H9 (cell line): ENCODE results near the gene ECHDC3. TPM values are rescaled to one million over a fixed set of nuclear protein-coding genes. Genes with fewer than 3 reads are reported as not detected.
"Not testable (repeated sequence)": the region's sequence is repeated elsewhere in the genome, so short reads cannot be mapped to it uniquely, and the experiment has no call there.

Experiments used
- DNase-seq: peaks from one replicate; pipeline ENCODE4 v3.0.0-alpha.2; 2017
- H2AFZ ChIP-seq: one replicate; pipeline ENCODE4 v1.6.1; 2013; ENCODE audit warnings: mild to moderate bottlenecking, low read length, control low read depth, moderate library complexity
- H2AK5ac ChIP-seq: 2 replicates; pipeline ENCODE4 v1.6.1; 2013; ENCODE audit warnings: low read length, control low read depth, mixed read lengths; ENCODE audit not compliant: insufficient read length
- H2BK120ac ChIP-seq: one replicate; pipeline ENCODE4 v1.6.1; 2013; ENCODE audit warnings: low read depth, mild to moderate bottlenecking, low read length, control low read depth, inconsistent platforms; ENCODE audit not compliant: poor library complexity, severe bottlenecking
- H2BK12ac ChIP-seq: 2 replicates; pipeline ENCODE4 v1.6.1; 2013; ENCODE audit warnings: low read length, control low read depth, mixed read lengths, low read depth; ENCODE audit not compliant: insufficient read length
- H2BK15ac ChIP-seq: 2 replicates; pipeline ENCODE4 v1.6.1; 2013; ENCODE audit warnings: low read depth, low read length, control low read depth
- H2BK20ac ChIP-seq: one replicate; pipeline ENCODE4 v1.6.1; 2013; ENCODE audit warnings: low read depth, mild to moderate bottlenecking, low read length, control low read depth, inconsistent platforms; ENCODE audit not compliant: poor library complexity, severe bottlenecking
- H2BK5ac ChIP-seq: 2 replicates; pipeline ENCODE4 v1.6.1; 2013; ENCODE audit warnings: low read length, control low read depth, mixed read lengths; ENCODE audit not compliant: insufficient read length
- H3K14ac ChIP-seq: 2 replicates; pipeline ENCODE4 v1.6.1; 2013; ENCODE audit warnings: low read length, control low read depth; ENCODE audit not compliant: insufficient read depth
- H3K18ac ChIP-seq: 2 replicates; pipeline ENCODE4 v1.6.1; 2013; ENCODE audit warnings: low read depth, mild to moderate bottlenecking, mixed read lengths, low read length, control low read depth; ENCODE audit not compliant: insufficient read length
- H3K23ac ChIP-seq: 2 replicates; pipeline ENCODE4 v1.6.1; 2013; ENCODE audit warnings: low read length, control low read depth, mixed read lengths, low read depth; ENCODE audit not compliant: insufficient read length
- H3K23me2 ChIP-seq: 2 replicates; pipeline ENCODE4 v1.6.1; 2013; ENCODE audit warnings: low read depth, mild to moderate bottlenecking, mixed read lengths, low read length, control low read depth; ENCODE audit not compliant: insufficient read length, poor library complexity, severe bottlenecking
- H3K27ac ChIP-seq: 2 replicates; pipeline ENCODE4 v1.5.1; 2013; ENCODE audit warnings: low read length, control low read depth, mixed read lengths, low read depth; ENCODE audit not compliant: insufficient read length
- H3K27me3 ChIP-seq: 2 replicates; pipeline ENCODE4 v1.6.1; 2013; ENCODE audit warnings: low read length, control low read depth, inconsistent platforms; ENCODE audit not compliant: insufficient read depth
- H3K4ac ChIP-seq: 2 replicates; pipeline ENCODE4 v1.6.1; 2013; ENCODE audit warnings: low read depth, mild to moderate bottlenecking, control low read depth, inconsistent platforms, low read length, moderate library complexity
- H3K4me1 ChIP-seq: 2 replicates; pipeline ENCODE4 v1.6.1; 2013; ENCODE audit warnings: low read length, control low read depth, inconsistent platforms; ENCODE audit not compliant: insufficient read depth
- H3K4me2 ChIP-seq: 2 replicates; pipeline ENCODE4 v1.6.1; 2013; ENCODE audit warnings: low read length, control low read depth, mixed read lengths; ENCODE audit not compliant: insufficient read length, insufficient read depth
- H3K56ac ChIP-seq: 2 replicates; pipeline ENCODE4 v1.6.1; 2013; ENCODE audit warnings: low read depth, mild to moderate bottlenecking, mixed read lengths, low read length, control low read depth; ENCODE audit not compliant: insufficient read length
- H3K79me1 ChIP-seq: 2 replicates; pipeline ENCODE4 v1.6.1; 2013; ENCODE audit warnings: low read depth, mild to moderate bottlenecking, moderate library complexity, low read length, control low read depth, inconsistent platforms; ENCODE audit not compliant: insufficient read depth, poor library complexity, severe bottlenecking
- H3K79me2 ChIP-seq: 2 replicates; pipeline ENCODE4 v1.6.1; 2013; ENCODE audit warnings: low read length, control low read depth, inconsistent platforms; ENCODE audit not compliant: insufficient read depth
- H3K9ac ChIP-seq: 2 replicates; pipeline ENCODE4 v1.6.1; 2013; ENCODE audit warnings: low read length, control low read depth, mixed read lengths; ENCODE audit not compliant: insufficient read length; ENCODE audit errors: extremely low read depth
- H3K9me3 ChIP-seq: one replicate; pipeline ENCODE4 v1.6.1; 2013; ENCODE audit warnings: low read depth, low read length, inconsistent platforms; ENCODE audit not compliant: control insufficient read depth
- H3T11ph ChIP-seq: one replicate; pipeline ENCODE4 v1.6.1; 2013; ENCODE audit warnings: mild to moderate bottlenecking, low read length, control low read depth, inconsistent platforms
- H4K20me1 ChIP-seq: one replicate; pipeline ENCODE4 v1.6.1; 2013; ENCODE audit not compliant: control insufficient read depth, insufficient read length, insufficient read depth
- H4K5ac ChIP-seq: 2 replicates; pipeline ENCODE4 v1.6.1; 2013; ENCODE audit warnings: low read depth, mild to moderate bottlenecking, mixed read lengths, low read length, control low read depth; ENCODE audit not compliant: insufficient read length
- H4K8ac ChIP-seq: replicated peaks from 2 replicates; pipeline ENCODE4 v1.6.1; 2013; ENCODE audit warnings: low read length, control low read depth, mixed read lengths, low read depth; ENCODE audit not compliant: insufficient read length
- H4K91ac ChIP-seq: 2 replicates; pipeline ENCODE4 v1.6.1; 2013; ENCODE audit warnings: low read depth, mild to moderate bottlenecking, moderate library complexity, mixed read lengths, low read length, control low read depth; ENCODE audit not compliant: insufficient read length
- H3K27ac Mint-ChIP-seq, 3 experiments: 2 replicates in 2 of 3; 3 replicates in 1 of 3; pipeline ENCODE4 v1.8.0; 2020 to 2021; ENCODE audit warnings: mixed read lengths in 3 of 3, mild to moderate bottlenecking in 1 of 3, moderate library complexity in 1 of 3
- H3K27me3 Mint-ChIP-seq: 2 replicates; pipeline ENCODE4 v1.8.0; 2021; ENCODE audit warnings: low read depth, mild to moderate bottlenecking, moderate library complexity, mixed read lengths
- H3K36me3 Mint-ChIP-seq, 3 experiments: 2 replicates in 2 of 3; 3 replicates in 1 of 3; pipeline ENCODE4 v1.8.0; 2020 to 2021; ENCODE audit warnings: low read depth in 3 of 3, mixed read lengths in 3 of 3; ENCODE audit not compliant: insufficient read depth in 1 of 3
- H3K4me1 Mint-ChIP-seq, 2 experiments: 2 replicates each; pipeline ENCODE4 v1.8.0; 2020; ENCODE audit warnings: mixed read lengths in 2 of 2
- H3K4me3 Mint-ChIP-seq, 2 experiments: 2 replicates in 1 of 2; 3 replicates in 1 of 2; pipeline ENCODE4 v1.8.0; 2020 to 2021; ENCODE audit warnings: mild to moderate bottlenecking in 2 of 2, mixed read lengths in 2 of 2, moderate library complexity in 1 of 2
- H3K9me3 Mint-ChIP-seq, 2 experiments: 2 replicates in 1 of 2; 3 replicates in 1 of 2; pipeline ENCODE4 v1.8.0; 2020; ENCODE audit warnings: mild to moderate bottlenecking in 2 of 2, mixed read lengths in 2 of 2, moderate library complexity in 1 of 2
- WGBS: extraction: QIAGEN DNeasy Blood & Tissue Kit; methylation state at CpG from one replicate; pipeline ENCODE4 v1.1.7; 2013; ENCODE audit warnings: missing lambda C conversion rate, low lambda C conversion rate, mixed read lengths; ENCODE audit not compliant: insufficient read length; ENCODE audit errors: extremely low coverage; 5-methylcytosine and 5-hydroxymethylcytosine counted together
- total RNA-seq: library from RNA; stranded (reverse); gene quantifications from 2 replicates; pipeline ENCODE4 v1.2.1, GENCODE V29; 2021

The ECHDC3 gene
- total RNA-seq, 1 experiment from 2014 or later = 9.3 TPM

GRCh38 chr10:11737258-11738032 is 4.7 kb upstream of the ECHDC3 start:
- peak overlapping the region; percentile 32 for H3K4me2 ChIP-seq

More at GRCh38 chr10:11737258-11738032, 4.7 kb upstream of the ECHDC3 start:
- not testable (repeated sequence) for H2BK15ac ChIP-seq, H3K9me3 ChIP-seq, H3K23ac ChIP-seq, H2BK5ac ChIP-seq, H3K56ac ChIP-seq, H3K79me2 ChIP-seq, DNase-seq, H3K27ac ChIP-seq, H3K27me3 ChIP-seq, H3K4me1 ChIP-seq, H4K20me1 ChIP-seq, H2BK20ac ChIP-seq, H3T11ph ChIP-seq, H2AFZ ChIP-seq, H2BK120ac ChIP-seq, H3K79me1 ChIP-seq, H3K4ac ChIP-seq, H3K23me2 ChIP-seq
- H3K4me3 Mint-ChIP-seq = peak overlapping the region; percentile 59 to 78
- peaks cover 18 to 22% of the 10 kb centered on the region in 2 experiments for H3K9me3 Mint-ChIP-seq
- Histone ChIP-seq H3K18ac (peak overlapping the region; percentile 55), H4K5ac (peak overlapping the region; percentile 90), H3K9ac (peak overlapping the region; percentile 23), H4K8ac (peak overlapping the region; percentile 89), H4K91ac (peak overlapping the region; percentile 73), H2AK5ac (peak overlapping the region; percentile 33), H3K14ac (peak overlapping the region; percentile 1; the same call in 1 of the 2 replicates), H2BK12ac (peak overlapping the region; percentile 80)
- peaks cover 11 to 13% of the 10 kb centered on the region in 2 experiments for H3K4me1 Mint-ChIP-seq
- peak overlapping the region; percentile 39 to 97 (median 90); a peak in 6 of 7 replicates for H3K27ac Mint-ChIP-seq
- no CpG with 5 or more reads among the region's 27 CpGs for WGBS
- H3K36me3 Mint-ChIP-seq = peaks cover 0 to 26% (median 0%) of the 10 kb centered on the region in 3 experiments; a peak in 4 of 7 replicates
- peaks cover 21% of the 10 kb centered on the region for H3K27me3 Mint-ChIP-seq
